GM21717 (cell line): ENCODE results near the gene ITGA8.

Experiments used
- ATAC-seq: cut with Tn5 transposase; IDR thresholded peaks from one replicate; pipeline ENCODE4 v1.9.1; 2021; ENCODE audit warnings: mild to moderate bottlenecking, moderate library complexity; ENCODE audit not compliant: unreplicated experiment

Gene ITGA8

GRCh38 chr10:15473396-15473767, 246.3 kb downstream of the ITGA8 start:
- no peak for ATAC-seq

- no peak for ATAC-seq
Measured at GRCh38 chr10:15472431-15473395, 247.0 kb downstream of the ITGA8 start.

DNA sequence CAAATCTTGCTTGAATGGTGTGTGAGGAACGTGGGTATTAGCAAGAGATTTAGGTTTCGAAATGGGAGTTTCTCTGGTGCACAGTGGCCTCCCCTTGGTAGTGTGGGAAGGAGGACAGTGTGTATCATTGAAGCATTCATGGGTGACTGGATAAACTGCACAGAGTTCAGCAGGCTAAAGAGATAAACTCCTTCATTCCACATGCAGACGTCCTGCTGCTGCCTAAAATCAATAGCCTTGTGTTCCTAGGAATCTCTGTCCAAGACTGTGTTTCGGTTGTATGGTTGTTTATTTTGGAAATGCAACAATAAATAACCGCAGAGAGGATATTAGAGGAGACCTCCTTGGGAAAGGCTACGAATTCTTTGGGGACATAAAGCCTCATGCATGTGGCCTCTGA, 247.7 kb downstream of the ITGA8 start:
- ATAC-seq, result no peak

- ATAC-seq, result no peak
Measured at GRCh38 chr10:15469111-15469510, 250.6 kb downstream of the ITGA8 start.

- no peak for ATAC-seq
Measured at GRCh38 chr10:15464381-15464780, 255.3 kb downstream of the ITGA8 start.
